HG03045 (cell line): Measurements from ENCODE around the gene ITSN1.
"Not testable (repeated sequence)": the region's sequence is repeated elsewhere in the genome, so short reads cannot be mapped to it uniquely, and the experiment has no call there.

ENCODE experiments used
- ATAC-seq: cut with Tn5 transposase; IDR thresholded peaks from one replicate; pipeline ENCODE4 v1.9.1; 2021; ENCODE audit warnings: mild to moderate bottlenecking, moderate library complexity; ENCODE audit not compliant: unreplicated experiment

Gene ITSN1

DNA sequence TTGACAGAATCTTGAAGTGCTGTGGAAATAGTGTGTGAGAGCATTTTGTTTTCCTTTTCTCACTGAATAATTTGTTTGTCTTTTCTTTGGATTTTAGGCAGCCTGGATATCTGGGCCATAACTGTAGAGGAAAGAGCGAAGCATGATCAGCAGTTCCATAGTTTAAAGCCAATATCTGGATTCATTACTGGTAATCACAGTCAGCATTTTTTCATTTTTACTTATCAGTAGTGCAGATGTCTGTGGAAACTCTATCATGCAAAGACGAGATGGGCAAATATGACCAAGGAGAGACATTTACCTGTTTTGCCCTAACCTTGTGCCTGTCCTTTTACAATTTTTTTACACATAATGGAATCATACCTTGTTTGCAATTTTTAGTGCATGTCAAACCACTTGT, 78.8 kb downstream of the ITSN1 start:
- ATAC-seq = no peak

DNA sequence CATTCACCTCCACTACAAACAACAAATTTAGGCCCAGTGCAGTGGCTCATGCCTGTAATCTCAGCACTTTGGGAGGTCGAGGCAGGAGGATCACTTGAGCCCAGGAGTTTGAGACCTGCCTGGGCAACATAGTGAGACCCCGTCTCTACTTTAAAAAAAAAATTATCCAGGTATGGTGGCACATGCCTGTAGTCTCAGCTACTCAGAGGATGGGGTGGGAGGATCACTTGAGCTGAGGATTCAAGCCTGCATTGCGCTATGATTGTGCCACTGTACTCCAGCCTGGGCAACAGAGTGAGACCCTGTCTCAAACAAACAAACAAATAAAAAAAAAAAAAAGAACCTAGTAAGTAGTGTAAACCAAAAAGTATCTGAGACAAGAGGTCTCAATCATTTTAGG, 86.8 kb downstream of the ITSN1 start:
- not testable (repeated sequence) for ATAC-seq

DNA sequence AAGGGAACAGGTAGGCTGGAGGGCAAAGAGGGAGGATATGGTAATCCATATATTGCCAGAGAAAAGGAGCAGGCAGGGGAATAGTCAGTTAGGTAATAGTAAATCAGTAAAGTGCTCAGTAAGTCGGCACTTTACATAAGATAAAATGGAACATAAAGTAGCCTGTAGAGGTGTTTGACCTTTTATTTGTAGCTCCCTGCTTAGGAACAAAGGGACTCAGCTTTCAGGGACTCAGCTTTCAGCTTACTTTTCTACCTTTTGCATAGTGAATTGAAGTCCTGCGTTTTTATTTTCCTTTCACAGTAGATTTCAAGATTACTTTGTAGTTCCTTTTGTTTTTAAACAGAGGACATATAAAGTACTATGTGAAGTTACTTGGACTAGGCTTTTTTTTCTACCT, 87.3 kb downstream of the ITSN1 start:
- ATAC-seq = no peak

DNA sequence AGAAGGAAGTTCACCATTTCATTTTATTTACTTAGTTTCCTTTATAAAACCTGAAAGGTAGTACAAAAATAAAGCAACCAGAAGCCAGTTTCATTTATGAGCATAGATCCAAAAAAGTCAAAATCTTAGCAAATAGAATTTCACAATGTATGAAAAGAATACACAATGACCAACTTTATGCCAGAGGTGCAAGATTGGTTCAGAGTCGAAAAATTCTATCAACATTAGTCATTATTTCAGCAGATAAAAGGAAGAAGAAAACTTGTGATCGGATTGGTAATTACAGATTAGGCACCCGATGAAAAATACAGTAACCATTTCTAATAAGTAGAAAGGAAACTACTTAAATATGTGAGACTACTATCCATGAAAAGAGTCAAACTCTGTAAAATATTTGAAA, 89.1 kb downstream of the ITSN1 start:
- ATAC-seq = no peak

DNA sequence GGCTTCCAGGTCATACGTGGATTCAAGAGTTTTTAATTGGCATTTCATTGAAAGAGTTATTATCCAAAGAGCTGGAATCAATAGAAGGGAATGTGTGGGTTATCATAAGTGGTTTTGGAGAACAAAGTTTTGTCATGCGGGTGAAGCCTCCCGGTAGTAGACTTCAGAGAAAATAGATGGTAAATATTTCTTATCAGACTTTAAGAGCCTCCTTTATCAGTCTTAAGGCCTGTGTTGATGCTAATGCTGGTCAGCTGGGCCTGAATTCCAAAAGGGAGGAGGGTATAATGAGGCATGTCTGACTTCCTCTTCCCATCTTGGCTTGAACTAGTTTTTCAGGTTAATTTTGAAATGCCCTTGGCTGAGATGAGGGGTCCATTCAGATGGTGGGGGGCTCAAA, 89.7 kb downstream of the ITSN1 start:
- ATAC-seq = no peak

DNA sequence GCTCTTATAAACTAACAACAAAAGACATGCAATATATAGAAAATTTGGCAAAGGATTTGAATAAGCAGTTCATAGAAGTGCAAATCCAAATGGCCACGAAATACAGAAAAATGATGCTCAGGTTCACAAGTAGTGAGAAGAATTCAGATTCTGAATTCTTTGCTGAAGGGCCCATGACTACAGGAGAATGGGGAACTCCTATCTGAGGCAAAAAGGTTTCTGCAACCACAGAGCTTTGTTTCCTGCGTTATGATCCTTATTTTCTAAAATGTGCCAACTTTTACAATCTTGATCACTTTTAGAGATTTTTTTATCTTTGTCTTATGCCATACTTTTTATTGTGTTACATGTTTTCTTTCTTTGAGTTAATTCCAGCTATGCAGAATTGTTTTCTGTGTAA, 91.3 kb downstream of the ITSN1 start:
- ATAC-seq = no peak

DNA sequence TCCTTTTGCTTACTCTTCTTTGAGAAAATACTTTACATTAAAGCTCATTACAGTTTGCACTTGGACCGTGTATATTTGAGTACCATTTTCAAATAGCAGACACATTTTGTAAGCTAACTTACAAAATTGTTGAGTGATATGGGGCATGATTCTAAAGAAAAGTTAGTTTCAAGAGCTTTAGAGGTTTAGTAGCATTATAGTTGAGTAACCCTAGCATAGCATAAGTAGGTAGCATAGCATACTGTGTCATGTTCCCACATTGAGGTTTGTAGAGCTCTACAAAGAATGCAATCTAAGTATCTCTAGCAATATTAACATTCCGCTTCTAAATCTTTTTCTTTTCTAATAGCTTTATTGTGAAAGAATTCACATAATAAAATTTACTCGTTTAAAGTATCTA, 92.0 kb downstream of the ITSN1 start:
- ATAC-seq = no peak

DNA sequence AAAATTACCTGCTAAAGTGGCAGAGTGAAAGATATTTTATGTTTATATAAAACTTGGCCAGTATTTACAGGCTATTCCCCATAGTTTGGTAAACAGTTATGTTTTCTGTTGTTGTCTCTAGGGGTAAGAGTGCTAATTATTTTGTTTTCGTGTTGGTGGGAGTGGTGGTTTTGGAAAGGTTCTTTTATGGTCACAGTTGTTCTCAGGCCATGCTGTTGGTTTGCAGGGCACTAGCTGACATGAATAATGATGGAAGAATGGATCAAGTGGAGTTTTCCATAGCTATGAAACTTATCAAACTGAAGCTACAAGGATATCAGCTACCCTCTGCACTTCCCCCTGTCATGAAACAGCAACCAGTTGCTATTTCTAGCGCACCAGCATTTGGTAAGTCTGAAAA, 92.5 kb downstream of the ITSN1 start:
- ATAC-seq = no peak

DNA sequence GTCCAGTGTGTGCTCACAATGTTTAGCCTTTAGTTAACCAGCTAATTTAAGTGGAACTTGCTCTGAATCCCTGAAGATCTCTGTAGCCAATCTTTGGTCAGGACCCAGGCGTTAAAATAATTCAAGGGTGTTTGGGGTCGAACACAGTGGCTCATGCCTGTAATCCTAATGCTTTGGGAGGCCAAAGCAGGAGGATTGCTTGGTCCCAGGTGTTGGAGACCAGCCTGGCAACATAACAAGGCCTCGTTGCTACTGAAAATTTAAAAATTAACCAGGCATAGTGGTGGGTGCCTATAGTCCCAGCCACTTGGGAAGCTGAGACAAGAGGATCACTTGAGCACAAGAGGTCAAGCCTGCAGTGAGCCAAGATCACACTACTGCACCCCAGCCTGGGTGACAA, 94.3 kb downstream of the ITSN1 start:
- no peak for ATAC-seq

DNA sequence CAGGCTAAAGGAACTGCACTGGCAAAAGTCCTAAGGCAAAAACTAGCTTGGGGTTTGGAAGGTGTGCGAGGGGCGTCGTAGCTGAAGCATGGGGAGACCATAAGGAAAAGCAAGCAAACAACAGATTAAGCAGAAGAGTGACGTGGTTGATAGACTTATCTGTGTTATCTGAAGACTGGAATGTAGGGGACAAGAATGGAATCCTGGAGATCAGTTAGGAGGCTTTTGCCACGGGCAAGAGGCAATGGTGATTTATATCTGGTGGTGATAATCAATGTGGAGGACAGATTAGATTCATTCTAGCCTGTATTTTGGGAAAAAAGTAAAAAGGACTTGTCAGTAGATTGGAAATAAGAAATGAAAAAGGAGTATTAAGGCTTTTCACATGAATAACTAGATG, 97.4 kb downstream of the ITSN1 start:
- no peak for ATAC-seq

DNA sequence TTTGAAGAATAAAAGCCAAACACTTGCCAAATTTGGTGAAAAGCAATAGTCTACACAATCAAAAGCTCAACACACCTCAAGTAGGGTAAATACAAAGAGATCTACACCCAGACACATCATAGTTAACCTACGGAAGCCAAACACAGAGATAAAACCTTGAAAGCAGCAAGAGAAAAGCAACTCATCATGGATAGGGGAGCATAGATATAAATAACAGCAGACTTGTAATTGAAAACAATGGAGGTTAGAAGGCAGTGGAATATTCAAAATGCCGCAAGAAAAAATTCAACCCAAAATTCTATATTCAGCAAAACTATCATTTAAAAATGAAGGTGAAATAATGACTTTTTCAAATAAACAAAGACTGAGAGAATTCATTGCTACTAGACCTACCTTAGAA, 105.1 kb downstream of the ITSN1 start:
- no peak for ATAC-seq

DNA sequence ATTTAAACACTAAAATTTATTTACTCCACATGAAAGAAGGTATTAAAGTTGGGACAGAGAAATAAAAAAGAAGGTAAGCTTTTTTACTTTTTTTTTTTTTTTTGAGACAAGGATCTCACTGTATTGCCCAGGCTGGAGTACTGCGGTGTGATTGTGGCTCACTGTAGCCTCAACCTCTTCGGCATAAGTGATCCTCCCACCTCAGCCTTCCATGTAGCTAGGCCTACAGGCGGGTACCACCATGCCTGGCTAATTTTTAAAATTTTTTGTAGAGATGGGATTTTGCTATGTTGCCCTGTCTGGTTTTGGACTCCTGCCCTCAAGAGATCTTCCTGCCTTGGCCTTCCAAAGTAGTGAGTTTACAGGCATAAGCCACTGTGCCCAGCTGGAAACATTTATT, 106.6 kb downstream of the ITSN1 start:
- no peak for ATAC-seq

DNA sequence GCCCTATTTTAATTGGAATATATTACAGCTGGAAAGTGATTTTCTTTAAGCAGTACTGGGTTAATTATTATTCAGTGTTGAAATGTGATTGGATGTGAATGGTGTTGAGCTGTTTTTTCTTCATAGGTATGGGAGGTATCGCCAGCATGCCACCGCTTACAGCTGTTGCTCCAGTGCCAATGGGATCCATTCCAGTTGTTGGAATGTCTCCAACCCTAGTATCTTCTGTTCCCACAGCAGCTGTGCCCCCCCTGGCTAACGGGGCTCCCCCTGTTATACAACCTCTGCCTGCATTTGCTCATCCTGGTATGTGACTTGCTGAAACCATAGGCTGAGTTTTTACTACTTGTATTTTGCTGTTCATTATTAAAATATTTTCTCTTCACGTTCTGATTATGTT, 107.7 kb downstream of the ITSN1 start:
- no peak for ATAC-seq

DNA sequence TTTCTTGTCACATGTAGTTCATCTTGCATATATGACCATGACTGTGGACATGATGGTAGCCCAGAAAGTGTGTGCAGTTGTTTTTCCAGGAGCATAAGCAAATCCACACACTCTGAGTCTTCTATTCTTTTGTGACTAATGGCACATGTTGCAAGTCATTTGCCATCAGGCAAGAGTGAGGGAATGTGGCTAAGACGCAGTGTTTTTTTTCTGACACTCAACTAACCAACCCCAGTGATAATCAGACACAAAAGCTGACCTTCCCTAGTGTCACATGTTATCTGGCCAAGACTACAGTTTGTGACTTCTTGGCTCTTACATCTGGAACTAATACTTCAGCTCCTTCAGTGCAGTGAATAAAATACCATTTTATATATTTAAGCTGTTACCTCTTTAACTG, 108.8 kb downstream of the ITSN1 start:
- ATAC-seq = no peak

DNA sequence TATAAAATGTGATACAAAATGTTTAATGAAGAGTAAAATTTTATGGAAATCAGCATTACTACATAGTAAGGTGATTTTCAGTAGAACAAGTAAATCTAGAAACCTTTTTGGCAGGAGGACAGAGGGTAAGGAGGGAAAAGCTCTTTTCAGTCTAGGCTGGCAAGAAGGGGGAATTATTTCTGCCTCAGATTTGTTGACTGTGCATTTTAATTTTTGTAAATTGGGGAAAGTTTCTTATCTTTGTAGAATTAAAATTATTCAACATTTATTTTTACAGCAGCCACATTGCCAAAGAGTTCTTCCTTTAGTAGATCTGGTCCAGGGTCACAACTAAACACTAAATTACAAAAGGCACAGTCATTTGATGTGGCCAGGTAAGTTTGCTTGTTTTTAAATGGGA, 109.2 kb downstream of the ITSN1 start:
- no peak for ATAC-seq

DNA sequence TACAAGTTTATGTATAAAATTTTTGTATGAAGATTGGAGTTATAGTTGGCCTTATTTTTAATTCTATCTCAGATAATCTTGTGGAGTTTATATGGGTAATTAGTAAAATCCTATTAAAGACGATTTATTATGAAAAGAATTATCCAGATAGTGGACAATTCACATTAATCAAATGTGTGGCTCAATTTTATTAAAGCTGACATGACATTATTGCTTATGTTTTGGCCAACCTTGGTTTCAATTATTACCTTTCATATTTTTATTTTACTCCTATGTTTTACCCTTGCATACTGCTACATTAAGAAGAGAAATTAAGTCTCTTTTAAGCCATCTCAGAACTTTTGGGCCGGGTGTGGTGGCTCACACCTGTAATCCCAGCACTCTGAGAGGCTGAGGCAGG, 110.0 kb downstream of the ITSN1 start:
- no peak for ATAC-seq

DNA sequence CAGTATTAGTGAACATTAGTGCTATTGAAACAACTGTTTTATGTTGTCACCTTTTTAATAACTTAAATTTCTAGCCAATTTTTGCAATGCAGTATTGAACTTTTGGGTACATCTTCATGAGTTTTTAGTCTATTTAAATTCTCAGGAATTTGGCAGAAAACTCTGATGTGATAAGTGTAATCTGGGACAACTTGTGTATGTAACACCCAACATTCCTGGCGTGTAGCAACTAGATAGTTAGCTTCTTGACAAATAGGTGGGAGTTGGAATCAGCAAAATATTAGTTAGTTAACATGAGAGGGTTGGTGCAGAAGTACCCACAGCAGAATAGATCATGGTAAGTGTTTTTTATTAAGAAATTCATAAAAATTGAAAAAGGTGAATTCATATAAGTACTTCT, 111.6 kb downstream of the ITSN1 start:
- ATAC-seq = no peak

DNA sequence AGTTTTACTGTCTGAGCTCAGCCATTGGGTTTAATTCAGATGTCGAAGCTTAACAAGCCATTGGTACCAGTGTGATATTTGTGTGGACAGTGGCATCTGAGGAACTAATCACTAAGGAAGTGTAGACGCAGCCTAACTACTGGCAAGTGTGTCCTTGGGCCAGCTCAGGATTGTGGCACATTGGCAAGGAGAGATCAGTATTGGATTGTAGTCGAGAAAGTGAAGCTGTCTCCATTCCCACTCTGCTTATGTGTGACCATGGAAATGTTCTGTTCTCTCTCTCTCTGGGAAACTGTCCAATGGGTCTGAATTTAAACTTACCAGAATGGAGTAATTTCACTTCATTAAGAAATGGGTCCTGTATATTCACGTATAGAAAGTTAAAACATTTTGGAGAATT, 112.2 kb downstream of the ITSN1 start:
- ATAC-seq = no peak

DNA sequence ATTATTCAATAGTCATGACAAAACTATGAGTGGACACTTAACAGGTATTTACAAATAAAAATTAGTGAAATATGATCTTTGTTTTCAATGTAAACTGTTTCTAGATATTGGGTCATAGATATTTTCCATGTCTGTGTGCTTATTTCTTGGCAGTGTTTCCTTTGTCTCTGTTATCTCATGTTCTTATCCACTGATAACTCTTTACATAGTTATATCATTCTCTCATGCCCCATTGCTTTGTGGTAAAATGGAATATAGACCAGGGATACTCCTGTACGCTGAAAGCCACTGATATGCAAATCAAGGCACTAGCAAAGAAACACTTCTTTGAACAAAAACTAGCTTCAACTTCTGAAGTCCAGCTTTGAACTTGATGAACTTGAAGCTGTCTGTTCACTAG, 113.1 kb downstream of the ITSN1 start:
- no peak for ATAC-seq

DNA sequence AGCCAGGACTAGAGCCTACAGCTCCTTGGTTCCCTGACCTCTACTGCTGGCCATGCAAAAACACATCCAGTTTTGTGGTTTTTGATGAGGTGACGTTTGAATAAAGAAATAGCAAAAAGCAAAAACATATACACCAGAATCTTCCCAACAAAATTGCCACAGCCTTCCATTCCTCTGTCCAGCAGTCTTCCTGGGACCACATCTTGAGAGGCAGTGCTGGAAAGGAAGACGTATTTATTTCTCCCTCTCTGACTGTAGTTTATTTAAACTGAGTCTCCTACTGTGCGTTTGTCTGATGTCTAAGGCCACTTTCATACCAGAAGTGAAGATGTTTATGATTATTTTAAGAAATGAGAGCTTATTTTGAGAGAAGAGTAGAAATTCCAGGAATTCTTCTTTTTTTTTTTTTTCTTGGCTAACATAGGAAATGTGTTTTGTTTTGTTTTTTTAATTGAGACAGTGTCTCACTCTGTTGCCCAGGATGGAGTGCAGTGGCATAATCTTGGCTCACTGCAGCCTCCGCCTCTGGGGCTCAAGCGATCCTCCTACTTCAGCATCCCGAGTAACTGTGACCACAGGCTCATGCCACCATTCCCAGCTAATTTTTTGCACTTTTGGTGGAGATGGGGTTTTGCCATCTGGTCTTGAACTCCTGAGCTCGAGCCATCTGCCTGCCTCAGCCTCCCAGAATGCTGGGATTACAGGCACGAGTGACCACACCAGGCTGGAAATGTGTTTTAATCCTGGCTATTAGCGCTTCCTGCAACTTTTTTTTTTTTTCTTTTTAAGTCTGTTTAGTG, 118.5 kb downstream of the ITSN1 start:
- ATAC-seq = no peak

DNA sequence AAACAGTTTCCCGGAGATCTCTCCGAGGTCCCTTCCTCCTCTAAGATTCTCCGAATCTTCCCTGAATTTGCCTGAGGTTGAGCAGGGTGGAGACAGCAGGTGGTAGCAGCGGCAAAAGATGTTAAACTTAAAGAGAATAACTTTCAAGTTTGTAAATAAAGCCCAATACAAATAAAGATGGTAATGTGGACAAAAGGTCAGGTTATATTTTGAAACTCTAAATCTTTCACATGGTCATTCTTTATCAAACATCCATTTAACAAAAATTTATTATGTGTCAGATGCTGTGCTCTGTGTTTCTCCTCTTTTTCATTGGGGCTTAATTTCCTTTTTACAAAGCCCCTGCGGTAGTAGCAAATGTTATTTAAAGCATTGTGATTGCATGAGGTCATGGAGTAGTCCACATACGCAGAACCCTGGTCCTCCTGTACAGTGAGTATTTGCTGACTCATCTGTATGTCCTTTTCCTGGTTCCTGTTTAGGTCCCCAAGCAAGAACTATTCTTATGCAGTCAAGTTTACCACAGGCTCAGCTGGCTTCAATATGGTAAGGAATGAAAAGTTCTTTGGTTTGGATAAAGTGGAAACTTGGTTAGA, 119.2 kb downstream of the ITSN1 start:
- no peak for ATAC-seq

DNA sequence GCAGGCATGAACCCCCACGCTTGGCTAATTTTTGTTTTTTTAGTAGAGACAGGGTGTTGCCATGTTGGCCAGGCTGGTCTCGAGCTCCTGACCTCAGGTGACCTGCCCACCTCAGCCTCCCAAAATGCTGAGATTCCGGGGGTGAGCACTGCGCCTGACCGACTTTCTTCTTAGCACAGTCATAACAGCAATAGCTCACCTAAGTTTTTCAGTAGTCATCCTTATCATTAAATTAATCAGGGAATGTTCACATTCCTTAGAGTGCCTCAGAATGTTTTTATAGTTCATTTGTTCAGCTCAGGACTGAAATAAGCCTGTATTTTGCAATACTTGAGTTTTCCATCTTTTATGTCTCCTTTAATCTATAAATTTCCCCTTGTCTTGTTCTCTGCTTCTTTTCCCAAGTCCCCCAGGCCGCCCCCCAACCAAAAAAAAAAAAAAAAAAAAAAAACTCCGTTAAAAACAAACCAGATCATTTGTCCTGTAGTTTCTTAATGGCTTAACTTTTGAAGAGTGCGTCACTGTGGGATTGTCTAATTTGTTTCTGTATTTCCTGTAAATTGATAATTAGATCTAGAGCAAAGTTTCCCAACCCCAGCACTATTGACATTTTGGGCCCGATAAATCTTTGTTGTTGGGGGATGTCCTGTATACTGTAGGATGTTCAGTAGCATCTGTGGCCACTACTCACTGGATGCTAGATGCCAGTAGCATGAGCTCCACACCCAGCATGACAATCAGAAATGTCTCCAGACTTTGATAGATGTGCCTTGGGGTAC, 120.7 kb downstream of the ITSN1 start:
- ATAC-seq = no peak
